HPDE6-E6E7 (cell line): Measurements from ENCODE around the gene DNAJA3.

Experiments
- DNase-seq: peaks from one replicate; pipeline ENCODE4 v3.0.0; 2011; ENCODE audit warnings: missing footprints; ENCODE audit errors: extremely low spot score

The DNAJA3 gene

GRCh38 chr16:4474192-4474961 lies 48.7 kb downstream of the DNAJA3 start, which contains the start of gene NMRAL1:
TSS of gene NMRAL1 (minus strand) at chr16:4474625. CDS start at chr16:4474132, 493 bp downstream.
- peak; percentile 85 for DNase-seq

DNA sequence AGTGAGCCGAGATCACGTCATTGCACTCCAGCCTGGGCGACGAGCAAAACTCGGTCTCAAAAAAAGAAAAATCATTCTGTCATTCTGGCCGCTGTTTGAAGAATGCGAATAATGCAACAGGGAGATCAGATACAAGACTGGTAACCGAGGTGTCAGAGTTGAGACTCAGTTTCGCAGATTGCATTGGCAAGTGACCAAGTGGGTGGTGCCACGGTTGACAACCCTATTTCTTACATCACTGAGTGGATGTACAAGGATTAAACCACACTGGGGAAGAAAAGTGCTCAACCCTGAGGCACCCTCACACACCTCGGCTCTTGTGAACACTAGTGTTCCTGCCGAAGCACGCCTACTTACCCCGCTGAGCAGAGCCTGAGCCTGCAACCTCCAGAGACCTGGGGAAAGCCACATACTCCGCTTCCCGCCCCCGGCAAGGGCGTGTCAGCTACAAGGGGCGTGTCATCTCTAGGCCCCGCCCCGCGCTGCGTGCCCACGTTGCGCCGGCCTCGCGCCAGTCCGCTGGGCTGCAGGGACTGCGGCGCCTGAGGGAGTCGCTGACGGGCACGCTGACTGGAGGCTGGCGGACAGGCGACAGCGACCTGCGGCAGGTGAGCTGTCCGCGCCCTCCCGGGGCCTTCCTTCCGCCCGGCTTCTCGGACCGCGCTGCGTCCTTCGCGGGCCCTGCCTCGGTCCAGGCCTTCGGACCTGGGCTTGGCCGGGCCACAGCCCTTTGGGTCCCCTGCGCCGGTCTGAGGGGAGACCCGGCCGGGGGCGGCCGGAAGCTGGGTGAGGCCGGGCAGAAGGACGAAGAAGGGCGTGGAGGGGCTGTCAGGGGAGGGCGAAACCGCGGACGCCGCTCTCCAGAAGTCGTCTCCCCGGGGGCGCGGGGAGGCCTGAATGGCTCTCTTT lies 50.5 kb downstream of the DNAJA3 start, which contains the start of gene HMOX2:
TSS of gene HMOX2 (plus strand) at position 519 of the 909 bp plus-strand sequence. CDS start 29,127 bp downstream, outside the sequence.
- DNase-seq, result peak; percentile 81

- peak; percentile 79 for DNase-seq
Observed at GRCh38 chr16:4477966-4478365, 52.3 kb downstream of the DNAJA3 start.

GRCh38 chr16:4481526-4481925 lies 55.9 kb downstream of the DNAJA3 start:
- DNase-seq, result no peak

- no peak for DNase-seq
Observed at GRCh38 chr16:4481963-4482362, 56.3 kb downstream of the DNAJA3 start.

- DNase-seq, result no peak
Observed at GRCh38 chr16:4486126-4486893, 60.6 kb downstream of the DNAJA3 start.

- no peak for DNase-seq
Observed at GRCh38 chr16:4487955-4488498, 62.4 kb downstream of the DNAJA3 start.

GRCh38 chr16:4488499-4488967 lies 62.9 kb downstream of the DNAJA3 start:
- no peak for DNase-seq

DNA sequence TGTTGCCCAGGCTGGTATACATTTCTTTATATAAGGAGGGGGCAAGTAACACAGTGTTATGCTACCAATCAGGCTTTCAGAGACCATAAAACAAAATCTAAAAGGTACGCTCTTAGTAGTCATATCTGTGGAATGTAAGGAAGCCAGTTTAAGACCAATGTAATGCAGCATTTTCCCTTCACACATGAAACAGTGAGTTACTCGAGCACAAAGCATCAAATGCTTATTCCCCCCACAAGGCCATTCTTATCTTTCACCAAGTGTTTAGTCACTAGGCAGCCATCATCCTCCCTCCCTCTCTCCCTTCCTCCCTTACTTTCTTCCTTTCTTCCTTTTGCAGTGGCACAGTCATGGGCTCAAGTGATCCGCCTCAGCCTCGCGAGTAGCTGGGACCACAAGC lies 63.4 kb downstream of the DNAJA3 start:
- no peak for DNase-seq

DNA sequence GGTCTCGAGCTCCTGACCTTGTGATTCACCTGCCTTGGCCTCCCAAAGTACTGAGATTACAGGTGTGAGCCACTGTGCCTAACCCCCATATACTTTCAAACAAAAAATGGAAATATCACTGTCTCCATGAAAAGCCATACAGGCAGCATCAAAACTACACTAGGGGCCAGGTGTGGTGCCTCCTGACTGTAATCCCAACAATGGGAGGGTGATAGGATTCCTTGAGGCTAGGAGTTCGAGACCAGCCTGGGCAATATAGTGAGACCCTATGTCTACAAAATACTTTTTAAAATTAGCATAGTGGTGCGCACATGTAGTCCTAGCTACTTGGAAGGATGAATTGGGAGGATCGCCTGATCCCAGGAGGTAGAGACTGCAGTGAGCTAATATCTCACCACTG lies 66.2 kb downstream of the DNAJA3 start:
- no peak for DNase-seq

DNA sequence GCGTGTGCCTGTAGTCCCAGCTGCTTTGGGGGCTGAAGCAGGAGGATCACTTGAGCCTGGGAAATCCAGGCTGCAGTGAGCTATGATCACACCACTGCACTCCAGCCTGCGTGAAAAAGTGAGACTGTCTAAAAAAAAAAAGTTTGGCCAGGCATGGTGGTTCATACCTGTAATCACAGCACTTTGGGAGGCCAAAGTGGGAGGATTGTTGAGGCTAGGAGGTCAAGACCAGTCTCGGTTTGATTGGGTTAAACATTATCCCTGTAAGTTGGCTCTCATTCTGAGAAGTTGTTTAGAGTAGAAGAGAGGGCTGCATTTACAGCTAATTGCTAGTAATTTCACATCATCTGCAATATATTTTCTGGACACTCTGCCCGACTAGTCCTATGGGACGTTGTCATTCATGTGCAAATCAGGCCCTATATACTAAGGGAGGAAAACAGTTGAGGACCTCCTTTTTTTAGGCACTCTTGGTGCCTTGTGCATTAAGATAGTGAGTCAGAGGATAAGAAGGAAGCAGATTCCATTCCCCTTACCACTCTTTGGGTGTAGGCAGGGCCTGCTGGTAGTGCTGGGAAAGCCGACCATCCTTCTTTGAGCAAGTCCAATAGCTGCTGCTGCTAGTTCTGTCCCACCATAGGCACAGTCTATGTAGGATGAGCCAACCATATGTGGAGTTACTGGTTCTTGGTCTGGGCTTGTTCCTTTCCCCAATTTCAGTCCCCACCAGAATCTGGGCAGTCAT lies 69.2 kb downstream of the DNAJA3 start:
- no peak for DNase-seq

- DNase-seq, result no peak
Observed at GRCh38 chr16:4495766-4496165, 70.1 kb downstream of the DNAJA3 start.

DNA sequence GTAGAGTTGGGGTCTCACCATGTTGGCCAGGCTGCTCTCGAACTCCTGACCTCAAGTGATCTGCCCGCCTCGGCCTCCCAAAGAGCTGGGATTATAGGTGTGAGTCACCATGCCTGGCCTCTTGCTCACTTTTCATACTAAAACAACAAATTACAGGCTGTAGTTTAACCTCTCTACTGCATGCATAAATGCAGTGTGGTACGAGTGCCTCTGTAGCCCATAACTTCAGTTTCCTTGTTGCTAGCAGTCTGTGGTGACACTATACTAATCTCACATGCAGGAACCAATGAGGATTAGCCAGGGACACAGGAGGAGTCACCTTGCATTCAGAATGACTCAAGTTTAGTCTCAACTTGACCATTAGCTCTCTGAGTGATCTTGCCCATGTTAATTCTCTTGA lies 70.6 kb downstream of the DNAJA3 start:
- DNase-seq, result no peak

GRCh38 chr16:4498546-4499195 lies 73.0 kb downstream of the DNAJA3 start:
- DNase-seq, result no peak

GRCh38 chr16:4499196-4499555 lies 73.5 kb downstream of the DNAJA3 start:
- DNase-seq, result no peak

DNA sequence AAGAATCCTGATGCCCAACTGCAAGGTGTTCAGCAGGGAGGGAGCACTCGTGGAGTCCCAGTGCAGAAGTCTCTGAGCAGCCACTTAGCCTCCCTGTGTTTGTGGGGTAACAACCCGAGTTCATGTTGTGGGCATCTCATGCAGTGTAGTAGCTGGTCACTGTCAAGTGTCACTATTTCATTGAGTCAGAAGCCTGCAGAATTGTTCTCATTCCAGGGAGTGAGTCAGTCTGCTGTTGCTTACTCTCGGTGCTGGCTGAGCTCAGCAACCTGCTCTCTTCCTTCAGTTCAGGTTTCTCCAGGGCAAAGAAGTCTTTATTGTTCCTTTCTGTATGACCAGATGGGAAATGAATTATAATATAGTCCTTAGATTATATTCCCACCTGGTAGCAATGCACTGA lies 74.6 kb downstream of the DNAJA3 start:
- DNase-seq, result no peak

- no peak for DNase-seq
Observed at GRCh38 chr16:4501071-4501478, 75.4 kb downstream of the DNAJA3 start.

- DNase-seq, result no peak
Observed at GRCh38 chr16:4505356-4506147, 79.9 kb downstream of the DNAJA3 start.
